ENCODE data around the gene MRPL27. TPM values are rescaled to one million over a fixed set of nuclear protein-coding genes. Genes with fewer than 3 reads are reported as not detected.
A peak's percentile ranks its signal among the peaks of the same experiment; 100 is the strongest.
"Not testable (repeated sequence)": the region's sequence is repeated elsewhere in the genome, so short reads cannot be mapped to it uniquely, and the experiment has no call there.

The MRPL27 gene
- total RNA-seq, 1 donor from 2014 or later: 38.9 TPM

DNA sequence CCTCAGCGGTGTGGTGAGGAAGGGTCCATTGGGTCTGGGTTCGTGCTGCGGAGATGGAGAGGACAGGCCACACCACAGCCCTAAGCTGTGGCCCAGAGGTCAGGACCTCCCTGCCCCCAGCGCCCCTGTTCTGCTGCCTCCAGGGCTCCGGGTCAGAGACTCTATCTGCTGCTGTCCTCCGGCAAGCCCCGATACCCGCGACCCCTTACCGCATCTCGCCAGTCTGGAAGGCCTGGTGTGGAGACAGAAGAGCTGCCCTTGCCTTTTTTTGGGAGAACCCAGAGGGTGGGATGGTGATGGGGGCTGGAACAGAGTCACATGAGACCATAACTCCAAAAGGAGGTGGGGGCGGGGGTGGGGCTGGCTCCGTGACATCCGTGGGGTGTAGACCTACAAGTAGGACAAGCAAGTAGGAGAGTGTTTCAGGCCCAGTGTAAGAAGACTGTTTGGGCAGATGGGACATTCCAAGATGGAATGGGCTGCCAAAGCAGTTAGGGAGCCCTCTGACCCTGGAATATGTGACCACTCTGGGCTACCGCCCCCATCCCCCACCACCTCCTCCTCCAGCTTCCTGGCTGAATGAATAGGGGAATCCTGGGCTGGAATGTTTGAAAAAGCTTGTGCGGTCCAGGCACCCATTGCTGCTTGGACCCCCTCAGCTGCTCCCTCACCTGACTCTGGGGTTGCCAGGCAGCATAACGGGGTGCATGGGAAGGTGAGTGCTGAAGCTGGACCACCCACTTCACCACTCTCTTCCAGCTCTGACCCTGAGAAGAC is 25.7 kb downstream of the MRPL27 start:
- DNase-seq (ENCODE audit: low spot score) (no peak), ATAC-seq (no peak)

DNA sequence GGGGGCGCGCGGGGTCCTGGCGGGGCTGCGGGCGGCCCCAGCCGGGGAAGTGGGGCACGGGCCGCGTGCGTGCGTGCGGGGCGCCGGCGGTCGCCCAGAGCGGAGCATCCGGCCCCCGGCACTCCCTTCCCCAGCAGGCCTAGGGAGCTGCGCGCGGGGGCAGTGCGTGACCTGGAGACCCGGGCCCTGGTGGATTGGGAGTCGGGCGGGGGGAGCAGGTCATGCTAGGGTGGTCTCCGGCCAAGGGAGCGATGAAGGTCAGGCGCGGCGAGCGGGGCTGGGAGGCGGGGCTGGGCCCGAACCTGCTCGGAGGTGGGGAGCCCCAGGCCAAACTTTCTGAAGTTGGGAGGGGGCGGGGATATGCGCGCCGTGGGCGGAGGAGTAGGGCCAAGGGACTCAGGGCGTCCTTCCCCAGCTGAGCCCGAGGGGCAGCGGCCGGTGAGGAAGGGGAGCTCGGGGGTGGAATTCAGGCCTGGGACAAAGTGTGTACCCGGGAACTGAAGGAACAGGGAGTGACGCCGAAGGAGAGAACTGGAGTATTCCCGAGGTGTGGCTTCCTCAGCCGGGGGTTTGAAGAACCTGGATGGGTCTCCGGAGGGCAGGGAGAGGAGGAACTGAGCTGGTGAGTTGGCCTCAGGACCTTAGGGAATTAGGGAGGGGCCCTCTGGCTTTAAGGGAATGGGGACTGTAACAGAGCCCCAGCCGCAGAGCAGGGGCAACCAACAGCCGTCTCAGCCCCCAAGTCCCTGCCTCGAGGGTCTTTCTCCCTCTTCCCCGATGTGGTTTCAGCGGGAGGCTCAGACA is 26.5 kb downstream of the MRPL27 start:
- ATAC-seq (peak; percentile 32), DNase-seq (ENCODE audit: low spot score) (peak; percentile 60)

DNA sequence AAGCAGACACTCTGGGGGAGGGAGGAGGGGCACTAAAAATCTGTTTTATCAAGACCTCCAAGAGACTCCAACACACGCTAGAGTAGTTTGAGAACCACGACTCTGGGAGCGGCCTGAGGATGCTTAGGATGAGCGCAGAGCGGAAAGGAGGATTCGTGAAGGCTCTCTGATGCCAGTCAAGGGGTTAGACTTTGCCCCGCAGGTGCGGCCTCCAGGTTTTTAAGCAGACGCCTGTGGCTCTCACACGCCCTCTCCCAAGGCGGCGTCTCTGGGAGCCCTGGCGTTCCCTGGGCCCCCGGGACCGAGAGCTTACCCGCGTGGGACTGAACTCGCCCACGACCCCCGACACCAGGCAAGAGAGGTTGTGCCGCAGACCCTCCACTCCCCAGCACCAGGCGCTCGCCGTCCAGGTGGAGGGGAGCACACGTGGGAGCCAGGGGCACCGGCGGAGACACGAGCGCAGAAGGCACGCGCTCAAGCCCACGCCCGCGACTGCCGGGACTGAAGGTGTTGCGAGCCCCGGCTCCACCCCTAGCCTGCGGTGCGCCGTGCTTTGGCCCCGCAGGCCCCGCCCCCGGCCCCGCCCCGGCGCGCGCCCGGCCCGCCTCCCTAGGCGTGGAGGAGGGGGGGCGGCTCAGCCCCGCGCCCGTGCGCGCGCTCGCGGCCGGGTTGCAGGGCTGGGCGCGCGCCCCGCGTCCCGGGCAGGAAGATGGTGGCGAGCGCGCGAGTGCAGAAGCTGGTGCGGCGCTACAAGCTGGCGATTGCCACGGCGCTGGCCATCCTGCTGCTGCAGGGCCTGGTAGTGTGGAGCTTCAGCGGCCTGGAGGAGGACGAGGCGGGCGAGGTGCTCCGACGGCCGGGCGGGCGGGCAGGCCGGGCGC is 27.3 kb downstream of the MRPL27 start, which contains the start of gene XYLT2:
Gene XYLT2, plus strand, starts transcription at position 695 of the 881 bp plus-strand sequence. Its CDS starts 15 bp downstream, at position 710.
- DNase-seq (ENCODE audit: low spot score) (peak; percentile 89), ATAC-seq (peak; percentile 97)

DNA sequence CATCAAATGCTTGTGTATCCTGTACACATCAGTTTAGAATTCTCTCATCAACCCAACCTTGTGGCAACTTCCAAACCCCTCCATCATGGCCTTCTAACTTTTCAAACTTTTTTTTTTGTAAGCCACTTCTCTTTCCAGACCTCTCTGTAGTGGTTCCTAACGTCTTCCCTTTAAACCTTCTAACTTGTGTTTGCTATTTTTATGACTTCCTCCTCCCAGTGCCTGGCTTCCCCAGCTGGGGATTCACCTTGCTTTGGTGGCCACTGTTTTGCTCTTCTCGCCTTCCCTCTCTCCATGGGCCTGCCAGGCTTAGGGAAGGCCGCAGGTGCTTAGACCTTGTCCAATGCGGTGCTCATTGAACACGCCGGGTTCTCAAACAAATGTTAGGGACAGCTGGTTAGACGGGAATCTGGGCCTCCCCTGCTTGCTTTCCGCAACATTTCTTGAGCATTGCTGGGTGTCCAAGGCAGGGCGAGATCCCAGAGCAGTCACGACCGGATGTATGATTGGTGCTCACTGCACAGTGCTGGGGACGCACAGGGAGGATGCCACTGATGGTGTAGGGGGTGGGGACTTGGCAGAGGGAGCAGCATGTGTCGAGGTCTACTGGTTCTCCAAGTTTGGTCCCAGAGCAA is 28.1 kb downstream of the MRPL27 start:
- ATAC-seq (no peak), DNase-seq (ENCODE audit: low spot score) (no peak)

DNA sequence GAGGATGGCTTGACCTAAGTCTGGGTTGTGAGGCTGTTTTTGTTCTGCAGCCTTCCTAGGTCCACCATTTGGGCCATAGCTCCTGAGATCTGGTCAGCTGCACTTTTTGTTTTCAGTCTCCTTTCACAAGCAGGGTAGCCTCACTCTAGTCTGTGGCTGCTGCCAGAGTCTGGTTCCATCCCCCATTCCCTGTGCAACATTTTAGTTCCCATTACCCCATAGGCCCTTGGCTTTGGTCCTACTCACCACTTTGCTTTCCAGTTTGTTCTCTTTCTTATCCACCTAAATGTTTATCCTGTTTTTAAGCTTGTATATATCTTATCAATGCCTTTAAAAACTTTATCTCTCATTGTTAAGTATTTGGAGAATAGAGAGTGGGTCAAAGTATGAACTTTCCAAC is 33.6 kb downstream of the MRPL27 start:
- DNase-seq (ENCODE audit: low spot score) (no peak), ATAC-seq (no peak)

DNA sequence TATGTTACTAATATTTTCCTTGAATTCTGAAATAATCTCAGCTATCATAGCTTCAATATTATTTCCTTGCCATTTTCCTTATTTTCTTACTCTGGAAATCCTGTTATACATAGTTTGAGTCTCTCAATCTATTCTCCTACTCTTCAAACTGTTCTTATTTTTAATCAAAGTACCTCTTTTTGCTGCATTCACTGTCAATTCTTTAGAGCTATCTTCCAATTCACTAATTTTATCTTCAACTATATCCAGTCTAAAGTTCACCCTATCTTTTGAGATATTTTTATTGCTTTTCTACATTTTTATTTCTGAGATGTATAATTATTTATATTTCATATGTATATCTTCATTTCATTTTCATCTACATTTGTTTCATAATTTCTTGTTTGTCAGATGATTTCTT is 34.3 kb downstream of the MRPL27 start:
- no peak for DNase-seq (ENCODE audit: low spot score)
- no peak for ATAC-seq

DNA sequence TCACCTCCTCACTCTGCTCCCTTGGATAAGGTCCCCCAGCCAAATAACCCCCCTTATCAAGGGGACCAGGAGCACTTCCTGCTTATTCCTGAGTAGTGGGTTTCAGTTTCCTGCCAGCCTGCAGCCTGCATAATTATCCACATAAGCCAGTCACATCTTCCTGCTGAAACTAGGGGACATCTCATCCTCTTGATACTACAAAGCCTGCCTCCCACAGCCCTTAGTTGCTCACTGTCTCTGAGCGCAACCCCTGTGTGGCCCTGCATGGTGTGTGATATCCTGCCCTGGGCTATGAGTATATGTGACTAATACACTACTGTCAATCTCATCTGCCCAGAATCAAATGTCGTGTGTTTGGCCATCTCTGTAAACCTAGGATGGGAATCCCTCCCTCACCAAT is 35.0 kb downstream of the MRPL27 start:
- DNase-seq (ENCODE audit: low spot score): no peak
- ATAC-seq: no peak

DNA sequence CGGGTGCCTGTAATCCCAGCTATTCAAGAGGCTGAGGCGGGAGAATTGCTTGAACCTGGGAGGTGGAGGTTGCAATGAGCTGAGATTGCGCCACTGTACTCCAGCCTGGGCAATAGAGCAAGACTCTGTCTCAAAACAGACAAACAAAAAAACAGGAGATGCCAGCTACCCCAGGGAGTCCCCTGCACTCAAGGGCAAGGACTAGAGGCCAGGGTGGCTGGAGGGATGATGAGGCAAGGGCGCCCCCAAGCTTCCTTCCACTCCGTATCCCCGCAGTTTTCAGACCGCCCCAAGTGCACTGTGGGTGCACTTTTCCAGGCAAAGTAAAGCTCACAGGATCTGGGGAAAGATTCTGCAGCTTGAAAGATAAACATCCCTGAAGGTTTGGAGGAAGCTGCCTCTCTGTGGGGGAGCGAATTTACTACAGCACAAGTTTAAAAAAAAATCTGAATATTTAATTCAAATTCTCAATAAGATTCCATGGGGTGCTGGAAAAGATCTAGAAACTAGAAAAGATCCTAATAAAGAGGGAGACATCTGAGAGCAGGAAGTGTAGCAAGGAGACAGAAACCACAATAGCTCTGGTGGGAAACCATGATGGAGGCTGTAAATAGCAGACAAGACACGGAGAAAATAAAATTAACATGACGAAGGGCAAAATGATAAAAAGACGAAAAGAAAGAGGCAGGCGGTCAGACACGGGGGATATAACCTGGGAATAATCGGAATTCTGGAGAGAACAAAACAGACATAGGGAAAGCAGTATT is 39.5 kb downstream of the MRPL27 start:
- ATAC-seq; DNase-seq (ENCODE audit: low spot score): not testable (repeated sequence)

DNA sequence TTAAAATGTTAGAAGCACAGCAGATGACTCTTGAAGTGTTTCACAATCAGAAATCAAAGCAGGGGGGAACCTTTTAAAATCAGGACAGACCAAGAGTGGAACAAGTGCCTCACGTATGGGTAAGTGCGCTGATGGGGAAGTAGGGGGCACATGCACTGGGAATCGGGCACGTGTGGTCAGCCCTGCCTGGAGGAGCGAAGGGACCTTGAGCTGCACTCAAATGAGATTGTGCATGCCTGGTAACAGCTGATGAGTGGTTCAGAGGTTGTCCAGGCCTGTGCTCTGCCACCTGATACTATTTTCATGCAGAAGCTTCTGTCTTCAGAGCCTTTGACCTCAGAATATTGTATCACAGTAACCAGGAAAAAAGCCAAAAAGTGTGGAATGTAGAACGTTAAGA is 40.8 kb downstream of the MRPL27 start:
- ATAC-seq: no peak
- no peak for DNase-seq (ENCODE audit: low spot score)

DNA sequence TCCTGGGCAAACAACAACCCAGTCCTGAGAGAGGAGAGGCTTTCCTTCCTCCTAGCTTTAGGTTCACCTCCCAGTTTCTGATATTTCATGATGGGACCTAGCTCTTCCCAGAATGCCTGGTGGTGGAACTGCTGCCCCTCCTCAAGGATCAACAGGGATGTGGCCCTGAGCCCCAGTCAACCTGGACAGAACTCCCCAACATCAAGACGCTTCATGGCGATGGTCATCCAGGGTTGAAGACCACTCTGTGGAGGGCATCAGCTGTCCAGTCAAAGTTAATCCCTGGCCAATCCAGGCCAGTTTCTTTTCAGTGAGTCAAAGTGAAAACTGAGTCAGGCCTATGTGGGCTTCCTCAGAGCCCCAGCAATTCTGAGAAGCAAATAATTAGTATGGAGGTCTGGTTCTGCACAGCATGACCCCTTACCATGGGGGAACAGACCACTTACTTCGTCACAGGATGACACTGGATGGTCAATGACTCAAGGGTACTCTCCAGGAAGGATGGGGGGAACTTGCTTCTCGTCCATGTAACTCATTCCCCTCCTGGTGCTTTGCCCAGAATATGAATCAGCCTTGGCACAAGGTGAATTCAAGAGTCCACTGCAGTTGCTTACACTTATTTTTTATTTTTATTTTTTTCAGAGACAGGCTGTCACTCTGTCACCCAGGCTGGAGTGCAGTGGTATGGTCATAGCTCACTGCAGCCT is 41.7 kb downstream of the MRPL27 start:
- DNase-seq (ENCODE audit: low spot score): no peak
- no peak for ATAC-seq

DNA sequence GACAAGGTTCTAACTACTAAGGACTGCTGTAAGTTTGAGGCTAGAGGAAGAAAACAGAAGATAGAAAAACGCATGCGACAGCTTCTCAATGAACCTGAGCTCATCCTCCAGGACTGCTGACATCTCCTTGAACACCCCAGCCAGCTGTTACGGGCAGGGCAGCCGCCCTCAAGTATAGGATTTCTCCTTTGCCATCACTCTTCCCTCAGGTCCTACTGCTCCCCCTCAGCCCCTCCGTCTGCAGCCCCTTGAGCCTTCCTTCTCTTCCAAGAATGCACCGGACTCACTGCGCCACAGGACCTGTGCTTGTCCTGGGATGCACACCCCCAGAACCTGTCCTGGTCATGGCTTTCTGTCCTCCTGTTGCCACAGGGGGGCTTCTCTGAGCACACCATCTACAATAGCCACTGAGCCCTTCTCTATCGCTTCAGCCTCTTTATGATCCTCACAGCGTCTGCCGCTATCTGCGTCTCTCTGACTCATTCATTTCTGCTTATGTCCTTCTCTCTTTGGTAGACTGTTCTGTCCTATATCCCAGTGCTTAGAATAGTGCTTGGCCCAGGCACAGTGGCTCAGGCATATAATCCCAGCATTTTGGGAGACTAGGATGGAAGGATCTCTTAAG is 42.7 kb downstream of the MRPL27 start:
- DNase-seq (ENCODE audit: low spot score): no peak

DNA sequence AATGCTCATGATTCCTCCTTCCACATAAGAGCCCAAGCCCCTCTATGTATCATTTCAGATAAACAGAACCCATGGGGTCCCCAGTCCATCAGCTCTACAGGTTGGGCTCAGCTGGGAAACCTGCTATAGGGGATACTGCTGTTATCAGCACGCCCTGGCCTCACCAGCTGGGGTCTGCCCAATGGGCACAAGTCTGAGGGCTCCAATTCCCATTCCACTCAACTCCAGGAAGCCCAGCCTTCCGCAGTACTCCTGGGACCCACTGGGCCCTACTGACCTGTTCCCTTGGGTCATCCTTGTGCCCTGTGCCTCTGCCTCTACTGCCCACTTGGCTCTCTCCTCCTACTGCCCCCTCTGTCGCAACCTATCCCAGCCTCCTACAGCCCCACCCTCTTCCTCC is 43.3 kb downstream of the MRPL27 start:
- ATAC-seq (no peak), DNase-seq (ENCODE audit: low spot score) (no peak)

More for the DNA sequence above, 42.7 kb downstream of the MRPL27 start:
- ATAC-seq: no peak

DNA sequence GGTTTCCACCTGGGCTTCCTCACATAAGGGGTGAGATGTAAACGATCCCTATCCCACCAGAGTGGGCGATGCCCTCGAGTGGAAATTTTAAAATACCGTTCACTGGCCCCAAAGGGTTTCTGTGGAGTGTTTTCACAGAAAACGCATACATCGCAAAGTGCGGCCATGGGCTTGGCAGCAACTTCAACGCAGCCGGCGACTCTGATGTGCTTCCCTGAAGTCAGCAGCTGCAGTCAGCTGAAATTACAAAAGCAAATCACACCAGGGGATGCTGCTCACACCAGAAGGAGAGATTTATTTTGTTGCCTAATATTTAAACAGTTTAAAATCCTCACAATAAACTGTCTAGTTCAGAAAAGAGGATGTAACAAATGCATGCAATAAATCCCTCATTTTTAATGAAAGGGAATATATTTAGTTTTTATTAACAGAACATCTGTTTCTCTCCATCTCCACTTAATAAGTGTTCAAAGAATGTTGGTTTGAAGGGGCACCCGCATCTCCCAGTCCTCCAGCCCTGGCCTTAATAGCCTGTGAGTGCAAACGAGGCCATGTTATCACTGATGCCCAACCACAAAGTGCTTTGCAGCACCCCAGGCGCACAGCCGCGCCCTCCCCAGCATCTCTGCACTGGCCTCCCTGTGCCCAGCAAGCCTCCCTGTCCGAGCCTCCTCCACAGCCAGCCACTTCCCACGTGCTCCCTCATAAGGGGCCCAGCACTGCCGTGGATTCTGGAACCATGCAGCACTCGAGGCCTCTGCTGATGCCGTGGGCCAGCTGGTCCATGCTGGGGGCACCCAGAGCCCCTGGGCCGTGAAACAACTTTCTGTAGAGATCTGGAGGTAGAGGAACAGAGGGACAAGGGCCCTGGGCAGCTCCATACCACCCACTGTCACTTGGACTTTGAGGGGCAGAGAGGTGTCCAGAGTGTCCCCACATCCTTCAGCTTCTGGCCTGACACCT is 44.3 kb downstream of the MRPL27 start:
- ATAC-seq (no peak), DNase-seq (ENCODE audit: low spot score) (no peak)

DNA sequence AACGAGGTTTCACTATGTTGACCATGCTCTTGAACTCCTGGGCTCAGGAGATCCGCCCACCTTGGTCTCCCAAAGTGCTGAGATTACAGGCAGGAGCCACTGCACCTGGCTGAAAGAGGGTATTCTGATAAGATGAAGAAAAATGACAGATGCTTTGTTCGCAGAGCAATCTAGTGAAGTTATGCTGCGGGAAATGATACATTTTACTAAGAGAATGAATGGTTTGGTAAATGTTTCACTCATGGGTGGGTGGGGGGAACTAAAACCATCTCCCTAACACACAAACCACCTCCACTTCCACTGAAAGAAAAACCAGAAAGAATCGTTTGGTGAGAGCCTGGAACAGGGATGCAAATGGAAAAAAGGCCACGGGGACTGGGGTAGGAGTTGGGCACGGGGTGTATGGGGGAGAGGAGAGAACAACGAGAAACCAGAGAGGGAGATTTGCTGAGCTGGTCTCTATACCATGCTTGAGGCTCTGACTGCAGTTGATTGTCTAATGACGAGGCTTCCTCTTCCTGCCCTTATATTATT is 46.1 kb downstream of the MRPL27 start:
- DNase-seq (ENCODE audit: low spot score): no peak

DNA sequence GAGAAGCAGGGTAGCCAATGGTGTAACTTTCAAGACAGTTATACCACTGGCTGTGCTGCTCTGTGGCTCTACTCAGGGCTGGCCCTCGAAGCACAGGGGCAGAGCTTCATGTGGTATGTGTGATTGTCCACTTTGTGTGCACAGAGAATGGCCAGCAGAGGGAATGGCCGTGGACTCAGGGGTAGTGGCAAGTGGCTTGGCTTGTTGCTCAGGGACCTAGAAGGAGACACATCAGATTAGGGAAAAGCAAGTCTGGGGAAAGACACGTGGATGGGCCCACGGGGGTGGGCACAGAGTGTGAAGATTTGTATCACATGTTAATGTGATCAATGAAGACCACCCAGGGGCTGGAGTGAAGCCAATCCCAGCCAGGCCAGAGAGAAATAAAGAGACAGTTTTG is 47.1 kb downstream of the MRPL27 start:
- no peak for ATAC-seq
- DNase-seq (ENCODE audit: low spot score): no peak

More for the DNA sequence above, 46.1 kb downstream of the MRPL27 start:
- no peak for ATAC-seq

DNA sequence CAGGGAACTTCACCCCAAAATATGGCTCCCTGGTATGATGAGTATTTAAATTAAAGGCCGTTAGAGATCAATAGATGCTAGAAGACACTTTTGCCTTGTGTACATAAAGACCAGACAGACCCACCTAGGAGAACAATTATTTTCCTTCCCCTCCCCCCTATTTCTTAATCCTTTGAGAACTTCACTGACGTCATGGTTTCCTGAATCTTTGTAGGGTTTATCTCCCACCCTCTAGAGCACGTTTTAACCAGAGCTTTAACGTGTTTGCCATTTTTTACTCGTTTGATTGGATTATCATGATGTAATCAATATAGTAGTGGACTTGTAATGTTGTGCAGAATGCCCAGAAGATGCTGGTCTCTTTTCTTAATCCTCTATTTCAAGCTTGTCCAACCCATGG is 49.9 kb downstream of the MRPL27 start:
- no peak for DNase-seq (ENCODE audit: low spot score)
- ATAC-seq: no peak

DNA sequence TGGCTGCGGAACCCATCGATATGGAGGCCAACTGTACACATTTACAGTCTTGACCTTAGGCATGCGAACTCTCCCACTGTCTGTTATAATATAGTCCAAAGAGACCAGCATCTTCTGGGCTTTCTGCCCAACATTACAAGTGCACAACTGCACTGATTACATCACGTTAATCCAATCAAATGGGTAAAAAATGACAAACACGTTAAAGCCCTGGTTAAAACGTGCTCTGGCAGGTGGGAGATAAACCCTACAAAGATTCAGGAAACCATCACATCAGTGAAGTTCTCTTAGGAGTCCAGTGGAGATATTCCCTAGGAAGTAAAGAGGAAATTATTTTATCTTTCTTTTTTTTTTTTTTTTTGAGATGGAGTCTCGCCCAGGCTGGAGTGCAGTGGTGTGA is 50.7 kb downstream of the MRPL27 start:
- ATAC-seq (no peak), DNase-seq (ENCODE audit: low spot score) (no peak)

Data from left lobe of liver (tissue), 2 donors.